Erythroblast (primary cell): ENCODE data around the gene EHBP1L1.
"Not testable (repeated sequence)": the region's sequence is repeated elsewhere in the genome, so short reads cannot be mapped to it uniquely, and the experiment has no call there.

ENCODE experiments used
- DNase-seq, 2 experiments: peaks; one replicate each; lab custom pipeline; 2025; lab: John Stamatoyannopoulos, UW
- GATA1 ChIP-seq: IDR thresholded peaks from 2 replicates; pipeline ENCODE4 v1.6.1; 2011; ENCODE audit warnings: low read depth, mild to moderate bottlenecking, control low read depth, low read length, moderate library complexity
- POLR2A ChIP-seq: IDR thresholded peaks from 2 replicates; pipeline ENCODE4 v1.6.1; 2011; ENCODE audit warnings: mild to moderate bottlenecking, low read length

EHBP1L1 gene

DNA sequence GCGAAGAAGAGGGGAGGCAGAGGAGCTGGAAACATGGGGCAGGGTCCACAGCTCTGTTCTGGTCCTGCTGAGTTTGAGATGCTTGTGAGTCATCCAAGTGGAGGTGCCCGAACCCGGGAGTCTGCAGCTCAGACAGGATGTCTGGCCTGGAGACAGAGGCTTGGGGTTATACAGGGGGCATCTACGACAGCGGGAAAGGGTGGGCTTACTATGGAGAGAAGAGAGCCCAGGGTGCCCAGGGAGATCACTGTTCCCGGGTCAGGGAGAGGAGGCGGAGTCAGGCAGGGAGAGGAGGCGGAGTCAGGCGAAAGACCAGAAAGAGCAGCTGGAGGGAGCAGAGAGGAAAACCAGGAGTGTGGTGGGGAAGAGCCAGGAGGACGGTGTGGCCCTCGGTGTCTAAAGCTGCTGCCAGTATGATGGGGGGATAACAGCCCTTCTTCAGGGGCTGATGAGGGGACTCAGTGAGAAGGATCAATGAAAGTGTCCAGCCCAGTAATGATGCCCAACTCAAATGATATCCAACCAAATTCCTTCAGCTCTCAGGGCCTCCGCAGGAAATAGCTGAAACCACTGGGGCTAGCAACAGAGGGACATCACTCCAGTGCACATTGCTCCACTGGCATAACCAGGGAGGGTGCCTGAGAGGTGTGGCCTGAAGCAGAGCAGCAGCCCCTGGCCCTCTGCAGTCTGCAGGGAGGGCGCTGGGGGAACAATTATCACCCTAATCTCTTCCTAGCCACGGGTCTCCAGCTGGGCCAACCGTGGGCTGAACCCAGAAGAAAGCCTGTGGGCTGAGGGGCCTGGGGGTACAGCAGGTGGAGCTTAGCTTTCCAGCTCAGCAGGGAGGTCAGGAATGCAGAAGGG, 15.1 kb upstream of the EHBP1L1 start:
- DNase-seq, result no peak
- TF ChIP-seq GATA1 (no peak), POLR2A (no peak)

DNA sequence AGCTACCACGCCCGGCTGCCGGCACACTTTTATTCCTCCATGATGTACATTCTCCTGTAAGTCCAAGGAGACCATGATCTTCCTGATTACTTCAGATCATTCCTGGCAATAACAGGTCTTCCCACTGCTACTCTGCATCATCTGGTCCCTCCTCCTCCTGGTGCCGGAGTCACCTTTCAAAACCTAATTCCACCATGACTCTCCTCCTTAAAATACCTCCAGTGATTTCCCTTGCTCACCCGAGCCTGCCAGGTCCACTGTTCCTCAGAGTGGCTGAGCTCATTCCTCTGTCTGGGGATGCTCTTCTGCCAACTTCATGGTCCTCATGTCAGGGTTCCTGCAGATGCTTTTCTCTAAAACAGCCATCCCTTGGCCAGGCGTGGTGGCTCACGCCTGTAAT, 13.8 kb upstream of the EHBP1L1 start:
- DNase-seq, result no peak
- TF ChIP-seq GATA1 (no peak), POLR2A (no peak)

DNA sequence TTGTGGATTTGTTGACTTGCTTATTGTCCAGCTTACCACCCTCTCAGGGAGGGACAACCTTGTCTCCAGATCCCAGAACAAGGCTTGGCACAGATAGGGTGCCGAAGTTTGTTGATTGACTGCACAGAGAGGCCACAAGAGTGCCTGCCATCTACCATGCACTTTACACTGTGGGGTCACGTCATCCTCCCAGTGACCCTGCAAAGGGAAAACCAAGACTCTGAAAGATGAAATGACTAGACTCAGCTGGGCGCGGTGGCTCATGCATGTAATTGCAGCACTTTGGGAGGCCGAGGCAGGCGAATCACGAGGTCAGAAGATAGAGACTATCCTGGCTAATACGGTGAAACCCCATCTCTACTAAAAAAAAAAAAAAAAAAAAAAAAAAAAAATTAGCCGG, 13.1 kb upstream of the EHBP1L1 start:
- TF ChIP-seq GATA1 (no peak), POLR2A (no peak)
- no peak for DNase-seq

DNA sequence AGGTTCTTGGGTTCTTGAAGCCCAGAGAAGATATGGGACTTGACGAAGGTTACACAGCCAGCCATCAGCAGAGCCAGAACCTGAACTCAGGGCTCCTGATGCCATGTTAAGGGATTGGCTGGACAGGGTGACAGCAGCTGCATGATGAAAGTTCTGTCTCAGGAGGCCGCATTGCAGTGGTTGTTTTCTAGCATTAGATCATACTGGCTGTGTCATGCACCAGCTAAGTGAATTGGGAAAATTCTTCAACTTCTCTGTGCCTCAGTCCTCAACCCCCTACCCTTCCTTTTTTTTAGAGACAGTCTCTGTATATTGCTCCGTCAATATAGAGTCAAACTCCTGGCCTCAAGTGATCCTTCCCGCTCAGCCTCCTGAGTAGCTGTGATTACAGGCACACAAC, 12.3 kb upstream of the EHBP1L1 start:
- no peak for DNase-seq
- TF ChIP-seq GATA1, result no peak
- no peak for TF ChIP-seq POLR2A

DNA sequence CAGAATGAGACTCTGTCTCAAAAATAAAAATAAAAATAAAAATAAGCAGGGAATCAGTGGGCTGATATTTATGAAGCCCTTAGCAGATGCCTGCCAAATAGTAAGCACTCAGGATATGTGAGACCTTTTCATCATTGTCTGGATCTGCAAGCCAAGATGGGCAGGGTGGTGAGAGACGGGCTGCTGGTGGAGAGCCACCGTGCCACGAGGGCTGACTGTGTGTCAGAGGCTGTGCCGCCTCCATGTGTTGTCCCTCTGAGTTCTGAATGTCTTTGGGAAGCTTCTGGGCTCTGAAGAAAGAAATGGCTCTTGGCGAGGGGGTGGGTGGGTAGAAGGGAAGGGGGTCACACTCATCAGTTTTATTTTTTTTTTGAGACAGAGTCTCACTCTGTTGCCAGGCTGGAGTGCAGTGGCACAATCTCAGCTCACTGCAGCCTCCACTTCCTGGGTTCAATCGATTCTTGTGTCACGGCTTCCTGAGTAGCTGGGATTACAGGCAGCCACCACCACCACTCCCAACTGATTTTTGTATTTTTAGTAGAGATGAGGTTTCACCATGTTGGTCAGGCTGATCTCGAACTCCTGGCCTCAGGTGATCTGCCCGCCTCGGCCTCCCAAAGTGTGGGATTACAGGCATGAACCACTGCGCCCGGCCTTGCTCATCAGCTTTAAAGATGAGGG, 10.8 kb upstream of the EHBP1L1 start:
- not testable (repeated sequence) for DNase-seq

DNA sequence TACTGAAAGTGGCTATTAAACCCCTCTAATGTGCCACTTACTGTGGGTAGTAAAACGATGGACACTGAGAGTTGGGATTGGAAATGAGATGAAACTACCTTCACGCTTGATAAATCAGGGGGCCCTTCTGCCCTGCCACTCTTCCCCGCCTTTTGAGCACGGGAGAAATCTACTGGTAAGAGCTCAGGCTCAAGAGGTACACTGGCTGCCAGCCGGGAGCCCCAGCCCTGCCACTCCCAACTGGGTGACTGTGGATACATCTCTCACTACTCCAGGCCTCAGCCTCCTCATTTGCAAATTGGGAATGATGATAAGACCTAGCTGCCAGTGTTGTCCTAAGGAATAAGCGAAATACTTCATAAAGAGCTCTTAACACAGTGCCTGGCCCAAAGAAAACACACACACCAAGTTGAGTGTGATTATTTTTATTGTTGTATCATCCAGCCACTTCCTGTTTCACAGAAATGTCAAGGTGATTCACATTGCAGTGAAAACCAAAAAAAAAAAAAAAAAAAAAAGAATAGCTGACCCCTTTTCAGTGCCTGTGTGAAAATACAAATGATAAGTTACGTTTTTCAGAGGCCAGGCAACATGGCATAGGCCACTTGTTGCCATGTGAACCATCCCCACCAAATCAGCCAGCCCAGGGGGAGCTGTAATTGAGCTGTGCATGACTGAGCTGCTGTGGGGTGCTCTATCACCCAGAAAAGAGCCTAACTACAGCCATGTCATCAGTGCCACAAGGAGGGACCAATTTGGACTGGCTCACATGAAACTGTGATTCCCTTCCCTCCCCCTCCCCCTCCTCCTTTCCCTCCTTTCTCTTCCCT, 10.0 kb upstream of the EHBP1L1 start:
- no peak for TF ChIP-seq POLR2A
- TF ChIP-seq GATA1, result no peak
- DNase-seq, result no peak

DNA sequence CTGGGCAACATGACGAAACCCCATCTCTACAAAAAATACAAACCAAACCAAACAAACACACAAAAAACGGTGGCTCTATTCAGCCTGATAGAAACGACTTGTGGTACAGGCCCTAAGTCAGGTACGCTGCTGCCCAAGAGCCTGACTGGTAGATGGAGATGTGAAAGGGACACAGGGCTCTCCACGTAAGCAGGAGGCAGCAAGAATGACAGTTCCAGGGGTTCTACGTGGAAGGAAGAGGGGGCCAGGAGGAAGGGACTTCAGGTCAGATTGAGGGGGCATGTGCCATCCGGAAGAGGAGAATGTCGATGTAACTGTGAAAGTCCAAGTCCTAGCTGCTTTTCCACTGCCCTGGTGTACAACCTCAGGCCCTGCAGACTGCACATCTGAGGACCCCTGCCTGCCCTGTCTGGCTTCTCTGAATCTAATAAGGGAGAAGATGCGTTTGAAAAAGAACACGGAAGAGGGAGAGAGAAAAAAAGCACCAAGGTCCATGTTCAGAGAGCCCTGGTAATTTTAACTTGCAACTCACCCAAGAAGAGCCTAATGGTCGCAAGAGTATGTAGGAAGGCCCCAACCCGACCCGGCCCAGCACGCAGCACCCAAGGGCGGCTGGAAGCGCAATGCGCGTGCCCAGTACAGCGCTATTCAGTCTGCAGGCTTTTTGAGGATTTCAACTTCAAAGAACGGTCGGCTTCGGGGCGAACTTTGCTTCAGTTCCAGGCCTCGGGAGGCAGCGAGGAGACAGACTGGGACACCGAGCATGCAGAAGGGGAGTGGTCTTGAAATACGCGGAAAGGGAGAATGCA, 6.5 kb upstream of the EHBP1L1 start:
- DNase-seq, result no peak
- TF ChIP-seq POLR2A, result no peak
- TF ChIP-seq GATA1, result no peak

DNA sequence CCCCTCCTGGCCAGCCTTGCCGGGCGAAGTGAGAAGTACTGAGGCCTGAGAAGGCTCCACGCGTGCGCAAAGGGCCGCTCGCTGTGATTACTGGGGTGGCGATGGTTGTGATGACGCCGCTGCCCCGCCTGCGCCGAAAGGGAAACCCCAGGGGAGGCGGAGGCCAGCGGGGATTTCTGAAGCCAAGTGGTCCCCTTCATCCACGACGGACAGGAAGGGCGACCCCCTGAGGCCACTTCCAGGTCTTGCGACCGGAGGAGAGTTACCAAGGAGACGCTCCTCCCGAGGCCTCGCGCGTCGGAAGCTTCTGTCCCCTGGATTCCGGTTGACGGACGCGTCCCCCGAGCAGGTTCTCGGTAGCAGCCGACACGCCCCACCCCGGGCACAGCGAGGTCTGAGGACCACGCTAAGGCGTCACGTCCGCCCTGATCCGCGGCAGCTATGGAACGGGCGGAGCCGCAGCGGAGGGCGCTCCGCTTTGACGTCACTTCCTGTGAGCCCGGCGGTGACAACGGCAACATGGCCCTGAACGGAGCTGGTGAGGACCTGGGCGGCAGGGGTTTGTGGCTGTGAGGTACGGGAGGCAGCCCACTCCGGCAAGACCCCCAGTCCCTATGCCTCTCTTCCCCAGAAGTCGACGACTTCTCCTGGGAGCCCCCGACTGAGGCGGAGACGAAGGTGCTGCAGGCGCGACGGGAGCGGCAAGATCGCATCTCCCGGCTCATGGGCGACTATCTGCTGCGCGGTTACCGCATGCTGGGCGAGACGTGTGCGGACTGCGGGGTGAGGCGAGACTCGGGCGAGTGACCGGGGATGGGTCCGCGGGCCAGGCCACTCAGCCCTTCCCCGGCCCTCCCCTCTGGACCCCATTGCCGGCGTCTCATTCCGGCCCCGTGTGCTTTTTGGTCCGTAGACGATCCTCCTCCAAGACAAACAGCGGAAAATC, 5.6 kb upstream of the EHBP1L1 start, which contains the start of gene ZNRD2:
ZNRD2 (plus strand) TSS at position 505 of the 946 bp plus-strand sequence; CDS start at position 520, 15 bp downstream.
- peak; percentile 98 for DNase-seq
- TF ChIP-seq POLR2A, result peak; percentile 90
- TF ChIP-seq GATA1, result no peak

DNA sequence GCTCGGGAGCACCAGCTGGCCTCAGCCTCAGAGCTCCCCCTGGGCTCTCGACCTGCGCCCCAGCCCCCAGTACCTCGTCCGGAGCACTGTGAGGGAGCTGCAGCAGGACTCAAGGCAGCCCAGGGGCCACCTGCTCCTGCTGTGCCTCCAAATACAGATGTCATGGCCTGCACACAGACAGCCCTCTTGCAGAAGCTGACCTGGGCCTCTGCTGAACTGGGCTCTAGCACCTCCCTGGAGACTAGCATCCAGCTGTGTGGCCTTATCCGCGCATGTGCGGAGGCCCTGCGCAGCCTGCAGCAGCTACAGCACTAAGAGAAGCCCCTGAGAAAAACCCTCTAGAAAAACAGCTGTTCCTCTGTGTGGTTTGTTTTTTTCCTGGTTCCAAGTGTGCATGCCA, 4.4 kb upstream of the EHBP1L1 start:
- no peak for DNase-seq

DNA sequence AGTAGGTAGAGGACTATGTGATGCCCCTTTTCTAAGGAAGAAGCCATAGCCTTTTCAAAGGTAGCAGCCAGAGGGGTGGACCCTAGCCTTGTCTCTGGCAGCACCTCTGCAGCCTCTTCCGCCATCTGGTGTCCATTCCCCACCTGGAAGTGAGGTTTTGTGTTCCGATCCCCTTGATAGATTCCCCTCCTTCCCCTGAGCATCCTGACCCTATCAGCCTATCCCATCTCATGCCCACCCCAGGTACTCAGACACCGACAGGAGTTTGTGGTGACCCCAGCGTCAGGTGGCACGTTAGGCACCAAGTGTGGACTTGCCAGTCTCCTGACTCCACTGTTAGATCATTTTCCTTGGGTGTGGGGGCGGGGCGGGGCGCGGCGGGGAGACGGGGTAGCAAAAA, 3.9 kb upstream of the EHBP1L1 start:
- peak; percentile 69 to 77 for DNase-seq
- no peak for TF ChIP-seq POLR2A
- no peak for TF ChIP-seq GATA1

More for the DNA sequence above, 4.4 kb upstream of the EHBP1L1 start:
- TF ChIP-seq GATA1 (no peak), POLR2A (no peak)

DNA sequence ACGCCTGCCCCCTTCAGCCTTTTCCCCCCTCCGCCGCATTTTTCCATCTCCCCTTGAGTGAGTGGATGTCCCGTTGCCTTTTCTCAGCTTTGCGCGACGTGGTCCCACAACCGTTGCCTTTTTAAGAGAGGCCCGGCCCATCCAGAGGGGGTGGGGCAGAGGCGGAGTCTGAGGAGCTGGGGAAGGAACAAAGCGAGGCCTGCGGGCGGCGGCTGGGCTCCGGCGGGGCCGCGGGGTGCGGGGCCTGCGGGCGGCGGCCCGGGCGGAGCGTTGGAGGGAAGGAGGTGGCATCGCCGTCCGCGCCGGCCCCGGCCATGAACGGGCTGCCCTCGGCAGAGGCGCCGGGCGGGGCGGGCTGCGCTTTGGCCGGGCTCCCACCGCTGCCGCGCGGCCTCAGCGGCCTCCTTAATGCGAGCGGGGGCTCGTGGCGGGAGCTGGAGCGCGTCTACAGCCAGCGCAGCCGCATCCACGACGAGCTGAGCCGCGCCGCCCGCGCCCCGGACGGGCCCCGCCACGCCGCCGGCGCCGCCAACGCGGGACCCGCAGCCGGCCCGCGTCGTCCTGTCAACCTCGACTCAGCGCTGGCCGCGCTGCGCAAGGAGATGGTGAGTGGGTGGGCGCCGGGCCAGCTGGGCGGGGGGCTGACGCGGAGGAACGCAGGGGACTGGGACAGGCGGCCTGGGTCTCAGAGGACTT, 3.3 kb upstream of the EHBP1L1 start, which contains the start of gene FAM89B:
FAM89B (plus strand) TSS at position 183 of the 696 bp plus-strand sequence; CDS start at position 315, 132 bp downstream.
- TF ChIP-seq GATA1, result no peak
- peak; percentile 66 for TF ChIP-seq POLR2A
- peak; percentile 91 to 92 for DNase-seq

DNA sequence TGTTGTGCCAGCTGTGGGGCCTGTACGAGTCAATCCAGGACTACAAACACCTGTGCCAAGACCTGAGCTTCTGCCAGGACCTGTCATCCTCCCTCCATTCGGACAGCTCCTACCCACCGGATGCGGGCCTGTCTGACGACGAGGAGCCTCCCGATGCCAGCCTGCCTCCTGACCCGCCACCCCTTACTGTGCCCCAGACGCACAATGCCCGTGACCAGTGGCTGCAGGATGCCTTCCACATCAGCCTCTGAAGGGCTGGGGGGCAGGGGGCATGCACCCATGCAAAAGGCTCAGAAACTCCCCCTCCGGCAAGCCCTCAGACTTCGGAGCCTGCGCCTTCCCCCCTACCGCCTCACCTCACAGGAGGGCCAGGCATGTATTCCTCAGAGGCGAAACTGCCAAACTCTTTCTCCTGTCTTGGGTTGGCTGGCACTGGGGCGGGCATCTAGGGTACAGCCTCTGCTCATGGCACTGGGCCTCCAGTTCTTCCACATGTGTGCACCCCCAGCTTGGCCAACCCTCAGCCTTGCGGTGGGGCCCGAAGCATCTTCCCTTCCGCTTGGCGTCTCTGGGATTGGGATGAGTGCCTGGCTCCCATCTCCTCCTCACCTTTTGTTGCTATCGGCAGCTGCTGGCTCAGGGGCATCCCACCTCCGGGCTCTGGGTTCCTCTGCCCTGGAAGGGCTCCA, 2.3 kb upstream of the EHBP1L1 start:
- TF ChIP-seq POLR2A (no peak), GATA1 (no peak)
- no peak for DNase-seq
